OCI-LY3 (cell line): ENCODE results near the gene PTPRA.

Source experiments
- EZH2phosphoT487 ChIP-seq: fragments of 200-600 bp; shearing (Covaris generic); IDR thresholded peaks from 2 replicates; pipeline ENCODE4 v1.6.1; 2018; ENCODE audit warnings: antibody characterized with exemption, mixed run types, low read depth
- TF ChIP-seq, protein P1 (sequence below): fragments of 200-600, 300-600 bp; sonication (generic); IDR thresholded peaks from 2 replicates; pipeline ENCODE4 v1.5.1; 2014; ENCODE audit warnings: antibody characterized with exemption, low read length, low read depth

DNA sequence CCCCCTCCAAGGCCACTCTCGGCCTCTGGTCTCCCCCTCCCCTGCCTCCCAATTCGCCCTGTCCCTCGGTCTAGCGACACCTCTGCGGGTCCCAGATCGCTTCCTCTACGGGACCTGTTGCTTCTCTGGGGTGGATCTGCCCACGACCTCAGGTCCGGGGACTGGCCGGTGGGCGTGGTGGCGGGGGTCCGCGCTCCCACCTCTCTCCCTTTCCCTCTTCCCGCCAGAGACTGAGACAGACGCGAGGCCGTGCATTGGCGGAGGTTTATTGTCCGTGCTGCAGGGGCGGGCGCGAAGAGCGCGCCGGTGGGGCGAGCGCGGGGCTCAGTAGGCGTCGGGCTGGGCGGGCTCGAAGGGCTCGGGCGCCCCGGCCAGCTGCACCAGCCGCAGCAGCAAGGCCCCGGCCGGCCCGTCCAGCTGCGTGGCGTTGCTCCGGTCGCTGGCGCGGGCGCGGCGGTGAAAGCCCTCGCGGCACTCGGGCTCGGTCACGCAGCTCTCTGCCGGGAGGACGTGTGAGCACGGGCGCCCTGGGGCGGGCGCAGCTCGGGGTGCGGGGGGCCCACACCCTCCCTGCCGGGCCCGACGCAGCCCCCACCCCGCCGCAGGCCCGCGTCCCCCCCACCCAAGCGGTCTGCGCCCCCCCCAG is 209.1 kb downstream of the PTPRA start:
- TF ChIP-seq, protein P1, sequence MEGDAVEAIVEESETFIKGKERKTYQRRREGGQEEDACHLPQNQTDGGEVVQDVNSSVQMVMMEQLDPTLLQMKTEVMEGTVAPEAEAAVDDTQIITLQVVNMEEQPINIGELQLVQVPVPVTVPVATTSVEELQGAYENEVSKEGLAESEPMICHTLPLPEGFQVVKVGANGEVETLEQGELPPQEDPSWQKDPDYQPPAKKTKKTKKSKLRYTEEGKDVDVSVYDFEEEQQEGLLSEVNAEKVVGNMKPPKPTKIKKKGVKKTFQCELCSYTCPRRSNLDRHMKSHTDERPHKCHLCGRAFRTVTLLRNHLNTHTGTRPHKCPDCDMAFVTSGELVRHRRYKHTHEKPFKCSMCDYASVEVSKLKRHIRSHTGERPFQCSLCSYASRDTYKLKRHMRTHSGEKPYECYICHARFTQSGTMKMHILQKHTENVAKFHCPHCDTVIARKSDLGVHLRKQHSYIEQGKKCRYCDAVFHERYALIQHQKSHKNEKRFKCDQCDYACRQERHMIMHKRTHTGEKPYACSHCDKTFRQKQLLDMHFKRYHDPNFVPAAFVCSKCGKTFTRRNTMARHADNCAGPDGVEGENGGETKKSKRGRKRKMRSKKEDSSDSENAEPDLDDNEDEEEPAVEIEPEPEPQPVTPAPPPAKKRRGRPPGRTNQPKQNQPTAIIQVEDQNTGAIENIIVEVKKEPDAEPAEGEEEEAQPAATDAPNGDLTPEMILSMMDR: no peak
- TF ChIP-seq EZH2phosphoT487: no peak
